HG03175 (cell line): ENCODE measurements around the gene HTR3B.

Experiments
- ATAC-seq: cut with Tn5 transposase; IDR thresholded peaks from one replicate; pipeline ENCODE4 v1.9.1; 2021; ENCODE audit warnings: mild to moderate bottlenecking, moderate library complexity; ENCODE audit not compliant: unreplicated experiment

HTR3B gene

DNA sequence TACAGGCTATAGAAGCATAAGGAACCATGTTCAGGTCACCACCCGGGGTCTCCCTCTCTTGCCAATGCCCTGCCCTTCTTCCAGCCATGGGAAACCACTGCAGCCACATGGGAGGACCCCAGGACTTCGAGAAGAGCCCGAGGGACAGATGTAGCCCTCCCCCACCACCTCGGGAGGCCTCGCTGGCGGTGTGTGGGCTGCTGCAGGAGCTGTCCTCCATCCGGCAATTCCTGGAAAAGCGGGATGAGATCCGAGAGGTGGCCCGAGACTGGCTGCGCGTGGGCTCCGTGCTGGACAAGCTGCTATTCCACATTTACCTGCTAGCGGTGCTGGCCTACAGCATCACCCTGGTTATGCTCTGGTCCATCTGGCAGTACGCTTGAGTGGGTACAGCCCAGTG is 84.8 kb downstream of the HTR3B start:
- ATAC-seq: no peak

DNA sequence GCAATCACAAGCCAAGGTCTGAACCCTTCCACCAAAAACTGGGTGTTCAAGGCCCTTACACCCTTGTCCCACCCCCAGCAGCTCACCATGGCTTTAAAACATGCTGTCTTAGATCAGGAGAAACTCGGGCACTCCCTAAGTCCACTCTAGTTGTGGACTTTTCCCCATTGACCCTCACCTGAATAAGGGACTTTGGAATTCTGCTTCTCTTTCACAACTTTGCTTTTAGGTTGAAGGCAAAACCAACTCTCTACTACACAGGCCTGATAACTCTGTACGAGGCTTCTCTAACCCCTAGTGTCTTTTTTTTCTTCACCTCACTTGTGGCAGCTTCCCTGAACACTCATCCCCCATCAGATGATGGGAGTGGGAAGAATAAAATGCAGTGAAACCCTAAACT is 85.3 kb downstream of the HTR3B start:
- no peak for ATAC-seq

DNA sequence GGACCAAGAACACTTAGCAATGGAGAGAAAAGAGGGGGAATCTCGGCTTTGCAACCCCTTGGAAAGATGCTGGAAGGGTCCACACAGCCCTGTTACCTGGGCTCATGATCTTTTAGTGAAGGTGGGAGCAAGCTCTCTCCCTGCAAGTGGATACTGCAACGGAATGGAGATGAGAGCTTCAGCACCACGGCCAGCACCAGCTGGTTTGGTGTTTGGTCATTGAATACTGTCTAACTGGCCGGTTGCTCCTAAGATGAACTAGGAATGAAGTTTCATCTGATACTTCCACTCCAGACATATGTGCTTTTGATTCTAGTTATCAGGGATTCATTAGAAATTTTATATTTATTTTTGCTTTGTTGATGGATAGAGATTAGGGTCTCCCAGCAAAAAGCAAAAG is 86.6 kb downstream of the HTR3B start:
- ATAC-seq: no peak

DNA sequence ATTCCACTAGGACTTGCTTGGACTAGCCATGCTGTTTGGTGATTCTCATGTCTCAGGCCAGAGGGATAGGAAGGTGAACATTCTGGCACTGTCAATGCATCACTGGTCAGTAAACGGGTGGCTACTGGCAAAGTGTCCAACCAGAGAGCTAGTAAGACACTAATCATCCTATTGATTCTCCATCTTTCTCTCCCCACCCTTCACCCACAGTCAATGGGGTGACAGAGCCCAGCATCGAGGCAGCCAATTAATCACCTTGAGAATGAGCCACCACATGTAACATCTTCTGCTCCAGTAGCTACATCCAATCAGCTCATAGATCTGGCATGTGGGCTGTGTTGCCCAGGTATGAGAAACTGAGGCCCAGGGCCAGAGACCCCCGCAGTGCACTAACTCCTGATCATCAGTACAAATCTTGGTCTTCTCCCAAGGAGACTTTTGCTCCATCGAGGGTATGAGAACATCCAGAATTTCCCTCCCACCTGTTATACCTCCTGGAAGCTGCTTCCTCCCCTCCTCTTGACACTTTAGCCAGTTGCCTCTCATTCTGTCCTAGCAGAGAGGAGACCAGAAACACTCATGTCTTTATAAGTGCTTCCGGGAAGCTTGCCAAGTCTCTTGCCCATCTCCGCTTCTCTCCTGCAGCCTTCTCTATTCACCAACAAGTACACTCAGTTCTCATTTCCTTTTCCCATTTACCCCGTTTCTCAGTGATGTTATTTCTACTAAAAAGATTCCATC is 87.3 kb downstream of the HTR3B start:
- no peak for ATAC-seq

- no peak for ATAC-seq
Observed at GRCh38 chr11:113992459-113993110, 88.0 kb downstream of the HTR3B start.

DNA sequence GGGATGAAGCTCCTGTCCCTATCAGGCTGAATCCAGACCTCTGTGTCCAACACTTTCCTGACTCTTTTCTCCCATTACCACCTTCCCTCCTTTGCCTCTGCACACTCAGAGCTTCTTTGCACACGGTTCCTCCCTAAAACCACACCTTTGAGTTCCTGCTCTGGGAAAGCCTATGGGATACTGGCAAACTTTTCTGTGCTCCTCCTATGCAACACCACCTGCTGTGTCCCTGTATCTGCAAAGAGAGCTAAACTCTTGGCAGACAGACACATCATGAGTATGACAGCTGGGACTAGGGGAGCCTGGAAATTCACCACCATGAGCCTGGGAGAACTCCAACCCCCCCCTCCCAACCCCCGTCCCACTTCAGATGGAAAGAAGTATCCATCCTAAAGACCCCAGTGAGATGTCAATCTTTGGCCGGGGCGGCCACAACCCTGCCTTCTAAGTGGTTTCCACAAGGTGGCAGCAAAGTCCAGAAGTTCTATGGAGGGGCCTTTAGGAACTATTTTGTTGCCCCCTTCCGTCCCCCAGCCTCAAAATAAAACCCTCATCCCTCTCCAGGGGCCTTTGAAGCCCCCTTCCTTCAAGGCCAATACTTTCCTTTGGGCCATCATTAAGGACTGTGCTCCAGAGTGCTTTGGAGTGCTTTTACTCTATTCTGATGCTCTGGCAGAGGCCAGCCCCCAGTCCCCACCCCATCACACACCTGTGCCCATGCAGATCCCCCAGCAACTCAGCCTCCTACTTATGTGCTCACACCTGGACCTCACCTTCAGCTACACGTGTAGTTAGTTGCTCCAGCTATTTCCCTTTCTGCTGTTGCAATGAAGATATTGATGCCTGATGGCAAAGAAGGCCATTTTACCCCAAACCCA is 89.7 kb downstream of the HTR3B start:
- no peak for ATAC-seq
